GM11168 (cell line): ENCODE data around the gene LMAN2L.

Source experiments
- in situ Hi-C: fragments of 300-500 bp; cut with MboI; formaldehyde crosslinking; loops from one replicate; pipeline ENCODE4 v1.12.0; 2022; ENCODE audit warnings: low sequenced_read_pairs; ENCODE audit not compliant: unreplicated experiment

Gene LMAN2L

DNA sequence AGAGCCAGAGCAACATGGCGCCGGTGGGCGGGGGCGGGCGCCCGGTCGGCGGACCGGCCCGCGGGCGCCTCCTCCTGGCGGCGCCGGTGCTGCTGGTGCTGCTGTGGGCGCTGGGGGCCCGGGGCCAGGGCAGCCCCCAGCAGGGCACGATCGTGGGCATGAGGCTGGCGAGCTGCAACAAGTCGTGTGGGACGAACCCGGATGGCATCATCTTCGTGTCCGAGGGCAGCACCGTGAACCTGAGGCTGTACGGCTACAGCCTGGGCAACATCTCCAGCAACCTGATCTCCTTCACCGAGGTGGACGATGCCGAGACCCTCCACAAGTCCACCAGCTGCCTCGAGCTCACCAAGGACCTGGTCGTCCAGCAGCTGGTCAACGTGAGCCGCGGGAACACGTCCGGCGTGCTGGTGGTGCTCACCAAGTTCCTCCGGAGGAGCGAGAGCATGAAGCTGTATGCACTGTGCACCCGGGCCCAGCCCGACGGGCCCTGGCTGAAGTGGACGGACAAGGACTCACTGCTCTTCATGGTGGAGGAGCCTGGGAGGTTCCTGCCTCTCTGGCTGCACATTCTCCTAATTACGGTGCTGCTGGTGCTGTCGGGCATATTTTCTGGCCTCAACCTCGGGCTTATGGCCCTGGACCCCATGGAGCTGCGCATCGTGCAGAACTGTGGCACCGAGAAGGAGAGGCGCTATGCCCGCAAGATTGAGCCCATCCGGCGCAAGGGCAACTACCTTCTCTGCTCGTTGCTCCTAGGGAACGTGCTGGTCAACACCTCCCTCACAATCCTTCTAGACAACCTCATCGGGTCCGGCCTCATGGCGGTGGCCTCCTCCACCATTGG lies 21.3 kb upstream of the LMAN2L start:
- in situ Hi-C loops, result no loop called here

DNA sequence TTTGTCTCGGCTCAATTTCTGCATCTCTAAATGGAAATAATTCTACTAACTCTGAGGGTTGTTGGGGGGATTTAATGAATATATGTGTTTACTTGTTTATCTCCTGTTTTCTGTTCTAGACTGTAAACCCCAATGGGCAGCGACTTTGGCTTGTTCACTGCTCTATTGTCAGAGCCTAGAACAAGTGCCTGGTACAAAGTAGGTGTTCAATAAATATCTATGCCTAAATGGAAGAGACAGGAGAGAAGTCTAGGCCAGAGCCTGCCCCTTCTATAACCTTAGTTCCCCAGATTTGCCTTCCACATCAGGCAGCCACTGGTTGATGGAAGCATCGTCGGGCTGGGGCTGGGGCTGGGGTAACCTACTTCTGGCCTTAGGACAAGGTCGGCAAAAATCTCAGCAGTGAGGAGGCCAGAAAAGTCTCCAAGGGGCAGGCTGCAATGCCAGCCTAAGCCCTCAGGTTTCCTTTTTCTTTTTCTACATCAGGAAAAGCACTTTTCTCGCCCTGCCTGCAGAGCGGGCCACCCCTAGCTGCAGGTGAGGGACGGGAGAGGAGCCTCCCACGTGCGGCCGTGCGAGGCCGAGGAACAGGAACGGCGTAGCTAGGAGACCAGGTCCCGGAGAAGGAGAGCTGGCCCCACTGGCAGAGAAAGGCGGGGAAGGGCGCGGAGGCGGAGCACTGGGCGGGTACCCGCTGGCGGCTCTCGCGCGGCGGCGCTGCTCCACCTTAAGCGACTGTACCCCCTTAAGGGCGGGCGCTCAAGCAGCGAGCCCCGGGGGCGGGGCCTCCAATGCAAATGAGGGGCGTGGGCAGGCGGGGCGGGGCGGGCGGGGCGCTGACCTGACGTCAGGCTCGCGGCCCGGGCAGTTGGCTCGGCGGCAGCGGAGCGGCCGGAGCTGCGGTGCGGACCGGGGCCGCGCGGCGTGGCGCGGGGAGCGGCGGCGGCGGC lies 20.4 kb upstream of the LMAN2L start, which contains the start of gene CNNM4:
Gene CNNM4, plus strand, starts transcription at position 867 of the 950 bp plus-strand sequence. CDS start 98 bp downstream, outside the sequence.
- in situ Hi-C loops, result no loop called here

DNA sequence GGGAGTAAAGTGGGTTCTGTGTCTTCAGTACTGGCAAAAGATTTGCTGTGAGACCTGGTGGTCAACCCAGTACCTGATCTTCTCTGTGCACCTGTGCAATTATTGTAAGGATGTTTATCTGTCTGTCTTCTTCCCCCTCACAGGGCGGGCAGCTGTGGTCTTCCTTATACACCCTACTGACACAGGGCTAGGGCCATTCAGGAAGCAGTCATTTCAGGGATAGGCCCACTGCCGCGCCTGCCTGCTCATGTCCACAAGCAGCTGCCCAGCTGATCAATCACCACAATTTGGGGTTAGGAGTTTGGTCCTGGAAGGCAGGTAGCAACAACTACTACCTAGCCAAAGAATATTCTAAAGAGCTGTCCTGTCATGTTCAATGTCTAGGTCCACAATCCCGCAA lies 19.7 kb upstream of the LMAN2L start:
- in situ Hi-C loops, result no loop called here

DNA sequence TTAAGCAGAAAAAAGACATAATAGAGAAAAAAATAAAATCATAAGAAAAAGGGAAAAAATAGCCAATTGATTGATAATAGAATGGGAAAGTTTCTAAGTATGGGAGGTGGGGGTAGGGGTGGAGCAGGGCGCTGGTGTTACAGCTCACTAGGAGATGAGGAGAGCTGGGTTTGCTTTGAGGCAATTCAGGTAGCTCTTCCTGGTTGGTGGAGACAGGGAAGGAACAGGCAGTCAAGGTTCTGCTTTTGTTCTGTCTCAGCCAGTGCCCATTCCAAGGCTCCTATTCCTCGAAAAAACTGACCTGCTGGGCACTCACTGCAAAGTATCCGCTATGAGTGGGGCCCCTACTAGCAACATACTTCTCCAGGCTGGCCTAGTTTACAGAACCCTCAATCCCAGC lies 19.1 kb upstream of the LMAN2L start:
- in situ Hi-C loops, result no loop called here

DNA sequence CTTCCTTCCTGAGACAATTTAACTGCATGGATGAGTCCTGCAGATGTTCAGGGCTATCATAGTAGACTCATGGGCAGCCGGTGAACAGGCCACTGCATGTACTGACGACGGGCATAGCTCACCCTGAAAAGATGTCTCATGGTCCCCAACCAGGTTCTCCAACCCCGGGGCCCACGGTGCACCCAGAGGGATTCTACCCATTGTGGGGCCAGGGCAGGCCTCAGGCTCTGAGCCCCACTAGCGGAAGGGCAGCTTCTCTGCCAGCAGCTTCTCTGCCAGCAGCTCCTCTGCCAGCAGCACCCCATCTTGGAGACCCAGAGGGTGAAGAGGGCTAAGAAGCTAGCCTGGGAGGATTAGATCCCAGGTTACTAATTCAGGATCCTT lies 17.6 kb upstream of the LMAN2L start:
- in situ Hi-C loops, result no loop called here

DNA sequence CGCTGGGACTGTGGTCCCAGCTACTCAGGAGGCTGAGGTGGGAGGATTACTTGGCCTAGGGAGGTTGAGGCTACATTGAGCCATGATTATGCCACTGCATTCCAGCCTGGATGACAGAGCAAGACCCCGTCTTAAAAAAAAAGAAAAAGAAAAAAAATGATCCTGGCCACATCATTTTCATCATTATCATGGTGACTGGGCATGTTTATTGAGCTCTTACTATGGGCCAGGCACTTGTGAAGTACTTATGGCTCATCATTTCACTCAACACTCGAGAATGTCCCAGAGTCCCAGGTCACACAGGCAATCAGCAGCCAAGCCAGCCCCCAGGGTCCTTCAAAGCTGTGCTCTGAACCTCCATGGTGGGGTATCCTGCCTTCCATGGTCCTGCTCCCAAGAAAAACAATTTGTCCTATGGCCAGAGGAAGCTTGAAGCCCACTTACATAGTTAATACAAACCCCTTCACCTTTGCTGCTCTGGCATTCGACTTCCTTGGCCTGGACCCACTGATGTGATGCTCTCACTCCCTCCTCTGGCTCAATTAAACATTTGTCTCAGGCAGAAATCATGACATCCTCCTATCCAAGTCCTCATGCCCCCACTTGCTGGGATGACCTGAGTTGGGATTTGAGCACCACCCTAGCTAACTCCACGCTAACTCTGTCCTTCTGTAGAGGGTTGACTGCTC lies 17.1 kb upstream of the LMAN2L start:
- in situ Hi-C loops, result no loop called here

DNA sequence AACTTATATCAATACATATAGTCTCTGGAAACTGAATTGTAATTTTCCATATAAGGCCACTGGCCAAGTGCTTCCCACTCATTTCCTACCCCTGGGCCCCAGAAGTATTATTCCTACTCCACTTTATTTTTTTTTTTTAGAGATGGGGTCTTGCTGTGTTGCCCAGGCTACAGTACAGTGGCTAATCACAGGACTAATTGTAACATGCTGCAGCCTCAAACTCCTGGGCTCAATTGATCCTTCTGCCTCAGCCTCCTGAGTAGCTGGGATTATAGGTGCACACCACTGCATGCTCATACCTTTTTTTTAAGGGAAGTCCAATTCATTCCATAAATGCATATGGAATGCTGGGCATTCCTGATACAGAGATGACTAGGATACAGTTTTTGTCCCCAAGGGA lies 14.5 kb upstream of the LMAN2L start:
- in situ Hi-C loops, result no loop called here

DNA sequence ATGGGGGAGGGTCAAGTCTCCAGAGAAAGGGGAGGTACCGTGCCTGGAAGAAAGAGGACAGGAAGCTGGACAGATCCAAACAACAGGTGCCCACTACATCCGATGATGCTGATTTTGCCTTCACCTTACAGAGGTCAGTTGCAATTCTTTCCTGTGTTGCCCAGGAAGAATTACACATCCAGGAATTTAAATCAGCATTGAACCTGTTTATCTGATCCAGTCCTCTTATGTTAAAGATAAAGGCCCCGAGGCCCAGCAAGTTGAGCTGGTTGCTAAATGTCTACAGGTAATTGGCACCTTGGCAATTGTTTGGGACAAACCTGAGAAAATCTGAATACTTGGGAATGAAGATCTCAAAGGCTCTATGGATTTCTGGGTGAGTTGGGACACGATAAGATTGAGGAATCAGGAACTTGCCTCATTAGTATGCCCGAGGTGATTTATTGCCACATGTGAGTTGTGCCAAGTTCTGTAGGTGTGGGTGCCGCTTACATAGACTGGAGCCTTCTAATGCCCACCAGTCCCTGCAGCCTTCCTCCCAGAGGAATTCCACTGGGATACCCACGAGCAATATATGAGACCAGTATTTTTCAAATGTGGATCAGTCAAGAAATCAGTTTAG lies 13.9 kb upstream of the LMAN2L start:
- in situ Hi-C loops, result no loop called here

DNA sequence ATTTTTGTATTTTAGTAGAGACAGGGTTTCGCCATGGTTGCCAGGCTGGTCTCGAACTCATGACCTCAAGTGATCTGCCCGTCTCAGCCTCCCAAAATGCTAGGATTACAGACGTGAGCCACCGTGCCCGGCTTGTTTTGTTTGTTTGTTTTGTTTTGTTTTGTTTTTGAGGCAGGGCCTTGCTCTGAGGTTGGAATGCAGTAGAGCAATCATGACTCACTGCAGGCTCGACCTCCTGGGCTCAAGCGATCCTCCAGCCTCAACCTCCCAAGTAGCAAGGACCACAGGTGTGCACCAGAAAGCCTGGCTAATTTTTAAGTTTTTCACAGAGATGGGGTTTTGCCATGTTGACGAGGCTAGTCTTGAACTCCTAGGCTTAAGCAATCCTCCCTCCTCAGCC lies 11.9 kb upstream of the LMAN2L start:
- in situ Hi-C loops, result no loop called here

DNA sequence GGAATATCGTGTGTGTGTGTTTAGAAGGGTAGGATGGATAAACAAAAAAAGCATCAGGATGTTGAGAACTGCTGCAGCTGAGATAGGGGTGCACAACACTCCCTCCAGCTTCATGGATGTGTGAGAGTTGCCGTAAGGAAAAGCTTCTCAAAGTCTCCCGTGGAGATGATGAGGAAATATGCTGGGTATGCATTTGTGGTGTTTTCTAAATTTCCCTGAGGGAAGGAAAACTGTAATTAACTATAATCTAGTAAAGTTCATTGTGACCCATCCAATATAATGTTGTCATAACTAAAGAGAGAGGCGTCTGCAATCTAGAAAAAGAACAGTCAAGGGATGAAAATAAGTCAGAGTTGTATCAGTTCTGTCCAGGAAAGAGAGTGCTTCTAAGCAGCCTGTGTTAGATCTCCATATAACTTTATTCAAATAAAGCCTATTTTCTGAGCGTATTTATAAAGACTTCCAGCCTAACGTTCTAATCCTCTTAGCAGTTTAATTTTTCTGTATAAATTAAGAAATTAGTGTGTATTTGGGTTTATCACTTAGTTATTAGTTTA lies 7.3 kb upstream of the LMAN2L start:
- in situ Hi-C loops, result no loop called here

DNA sequence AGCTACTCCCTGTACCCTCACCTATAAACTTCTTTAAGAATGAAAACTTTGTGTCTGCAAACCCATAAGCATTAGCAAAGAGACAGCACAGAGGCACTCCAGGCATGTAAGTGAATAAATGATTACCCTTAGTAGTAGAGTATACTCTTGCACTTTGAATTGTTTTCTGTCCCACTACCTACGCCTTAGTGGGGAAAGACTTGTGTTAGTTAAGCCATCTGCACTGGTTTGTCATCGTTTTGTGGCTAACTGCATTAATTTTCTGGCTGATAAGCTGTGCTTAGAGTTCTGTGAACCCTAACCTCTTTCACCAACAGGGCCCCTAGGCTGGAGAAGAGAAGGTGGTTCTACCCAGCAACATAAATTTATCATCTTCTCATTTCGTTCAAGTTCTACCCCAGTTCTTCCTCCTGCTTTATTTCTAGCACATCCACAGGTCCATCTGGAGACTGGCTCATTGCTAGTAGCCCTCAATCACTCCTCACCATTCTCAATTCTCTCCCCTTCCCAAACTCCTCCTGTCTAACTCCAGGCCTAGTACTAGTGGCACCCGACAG lies 710 bp downstream of the LMAN2L start:
- in situ Hi-C loops, result no loop called here

DNA sequence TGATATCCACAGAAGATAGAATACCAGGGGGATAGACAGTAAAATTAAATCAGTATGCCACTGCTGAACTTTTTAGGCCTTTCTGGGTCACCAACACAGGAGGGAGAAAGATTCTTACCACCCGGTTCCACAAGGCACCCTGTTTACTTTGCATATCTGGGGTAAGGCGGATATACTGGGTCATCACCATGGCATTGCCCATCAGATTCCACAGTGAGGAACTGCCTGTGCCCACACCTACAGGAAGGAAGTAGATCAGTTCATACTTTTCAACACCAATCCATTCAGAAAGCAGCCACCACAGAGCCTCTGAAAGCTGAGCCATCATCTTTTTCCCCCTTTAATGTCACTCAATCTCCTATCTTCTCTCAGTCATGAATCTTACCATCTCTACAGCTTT lies 2.0 kb downstream of the LMAN2L start:
- in situ Hi-C loops, result no loop called here

DNA sequence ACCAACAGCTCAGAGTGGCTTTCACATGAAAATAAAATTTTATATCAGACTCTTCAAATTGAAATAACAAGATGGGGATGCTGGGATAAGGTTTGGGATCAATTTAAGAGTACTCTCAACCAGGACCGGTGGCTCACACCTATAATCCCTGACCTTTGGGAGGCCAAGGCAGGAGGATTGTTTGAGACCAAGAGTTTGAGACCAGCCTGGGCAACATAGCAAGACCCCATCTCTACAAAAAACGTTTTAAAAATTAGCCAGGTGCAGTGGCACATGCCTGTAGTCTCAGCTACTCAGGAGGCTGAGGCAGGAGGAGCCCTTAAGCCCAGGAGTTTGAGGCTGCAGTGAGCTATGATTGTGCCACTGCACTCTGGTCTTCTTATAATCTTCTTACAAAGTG lies 2.6 kb downstream of the LMAN2L start:
- in situ Hi-C loops, result no loop called here

DNA sequence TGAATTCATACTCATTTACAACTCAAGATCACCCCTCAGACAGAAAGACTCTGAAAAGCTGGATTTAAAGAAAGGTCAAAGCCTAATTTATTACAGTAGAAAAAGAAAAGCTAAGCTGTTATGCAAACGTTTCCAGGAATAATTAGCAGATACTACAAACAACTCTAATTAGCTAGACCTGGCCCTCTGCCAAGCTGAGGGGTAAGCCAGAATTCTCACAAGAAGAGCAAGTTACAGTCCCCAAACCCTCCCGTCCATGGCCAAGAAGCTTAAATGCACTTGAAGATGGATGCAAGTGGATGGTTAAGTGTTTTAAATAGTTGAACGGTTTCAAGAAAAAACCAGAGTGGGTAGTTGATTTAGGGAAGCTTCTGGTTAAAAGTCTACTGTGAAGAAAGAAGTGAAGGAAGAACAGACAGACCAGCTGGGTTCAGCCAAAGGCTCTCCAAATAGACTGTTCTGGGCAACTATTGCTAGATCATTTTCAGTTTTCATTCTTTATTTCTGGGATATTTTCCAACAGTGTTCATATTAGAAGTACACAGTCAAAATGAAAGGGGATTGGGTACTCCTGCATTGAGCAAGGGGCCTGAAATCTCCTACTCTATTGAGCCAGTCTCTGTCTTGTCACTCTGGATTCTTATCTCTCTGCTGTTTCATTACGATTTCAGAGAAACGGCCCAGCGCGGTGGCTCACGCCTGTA lies 4.8 kb downstream of the LMAN2L start:
- in situ Hi-C loops, result no loop called here

DNA sequence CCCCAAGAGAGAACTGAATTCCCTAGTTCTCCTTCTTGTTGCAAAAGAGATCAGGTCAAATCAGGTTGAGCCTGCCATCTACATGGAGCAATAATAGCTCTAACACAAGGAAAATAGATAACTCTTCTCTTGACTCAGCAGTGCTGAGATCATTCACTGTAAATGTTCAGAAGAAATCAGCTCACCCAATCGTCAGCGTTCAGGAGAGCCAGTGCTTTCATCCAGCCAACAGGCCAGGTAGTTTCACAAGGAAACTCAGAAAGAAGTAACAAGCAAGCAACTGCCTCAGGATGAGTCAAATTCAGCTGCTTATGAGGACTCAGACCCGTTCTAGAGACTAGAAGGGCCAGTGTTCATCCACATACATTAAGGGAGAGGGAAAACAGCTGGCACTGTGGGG lies 5.9 kb downstream of the LMAN2L start:
- in situ Hi-C loops, result no loop called here

DNA sequence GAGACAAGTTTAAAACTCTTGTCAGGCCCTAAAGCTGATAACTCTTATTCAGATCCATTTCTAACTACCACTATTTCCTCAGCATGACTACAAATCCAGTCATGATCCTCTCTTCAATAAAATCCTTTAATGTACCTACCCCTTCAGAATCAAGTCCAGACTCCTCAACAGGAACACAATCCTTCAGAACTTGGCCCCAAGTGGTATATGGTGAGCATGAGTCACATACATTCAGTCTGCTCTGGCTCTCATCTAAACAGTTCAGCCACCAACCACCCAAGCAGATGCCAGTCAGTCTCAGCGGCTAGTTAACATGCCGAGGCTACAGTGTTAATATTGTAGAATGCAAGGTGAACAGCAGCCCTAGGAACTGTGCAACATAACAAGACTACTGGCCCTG lies 9.7 kb downstream of the LMAN2L start:
- in situ Hi-C loops, result no loop called here

DNA sequence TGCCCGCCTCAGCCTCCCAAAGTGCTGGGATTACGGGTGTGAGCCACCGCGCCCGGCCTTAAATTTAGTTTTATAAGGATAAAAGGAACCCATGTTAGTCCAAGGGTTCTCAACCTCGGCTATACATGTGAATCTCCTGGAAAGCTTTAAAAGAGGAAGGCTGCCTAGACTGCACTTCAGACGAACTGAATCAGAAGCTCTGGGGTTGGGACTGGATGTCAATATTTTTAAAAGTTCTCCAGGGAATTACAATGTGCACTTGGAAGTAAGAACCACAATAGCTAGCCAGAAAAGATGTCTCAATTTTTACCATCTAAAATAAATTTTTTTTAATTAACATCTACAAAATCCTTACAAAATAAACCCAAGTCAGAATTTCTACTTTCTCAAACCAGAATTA lies 10.1 kb downstream of the LMAN2L start:
- in situ Hi-C loops, result no loop called here

DNA sequence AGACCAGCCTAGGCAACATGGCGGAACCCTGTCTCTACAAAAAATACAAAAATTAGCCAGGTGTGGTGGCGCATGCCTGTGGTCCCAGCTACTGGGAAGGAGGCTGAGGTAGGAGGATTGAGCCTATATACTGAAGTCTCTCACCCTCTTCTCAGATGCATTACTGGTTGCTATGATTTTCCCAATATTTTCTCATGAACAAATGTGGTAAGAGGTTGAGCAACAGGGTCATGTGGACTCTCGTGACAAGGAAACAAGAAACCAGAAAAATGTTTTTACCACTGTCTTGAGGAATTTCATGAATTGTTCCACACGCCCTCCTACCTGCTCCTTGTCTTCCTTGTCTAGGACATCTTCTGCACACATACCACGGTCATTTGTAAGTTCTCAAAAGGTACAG lies 12.4 kb downstream of the LMAN2L start:
- in situ Hi-C loops, result no loop called here

DNA sequence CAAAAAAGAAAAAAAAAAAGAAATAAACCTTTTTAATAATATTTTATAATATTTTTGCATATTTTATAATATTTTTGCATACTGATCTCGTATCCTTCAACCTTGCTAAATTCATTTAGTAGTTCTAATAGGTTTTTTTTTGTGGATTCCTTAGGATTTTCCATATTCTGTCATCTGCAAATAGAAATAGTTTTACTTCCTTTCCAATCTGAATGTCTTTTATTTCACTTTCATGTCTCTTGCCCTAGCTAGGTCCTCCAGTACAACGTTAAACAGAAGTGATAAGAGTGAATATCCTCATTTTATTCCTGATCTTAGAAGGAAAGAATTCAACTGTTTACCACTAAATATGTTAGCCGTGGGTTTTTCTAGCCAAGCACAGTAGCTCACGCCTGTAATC lies 13.7 kb downstream of the LMAN2L start:
- in situ Hi-C loops, result no loop called here
